HepG2 (cell line): ENCODE measurements around the gene RHBG. TPM values are rescaled to one million over a fixed set of nuclear protein-coding genes. Genes with fewer than 3 reads are reported as not detected.

Source experiments
- CREM ChIP-seq, 2 experiments: sonication (generic) in 1 of 2; formaldehyde crosslinking in 1 of 2; IDR thresholded peaks; 2 replicates each; pipeline versions ENCODE4 v1.4.0 to v1.6.1; 2016 to 2020; ENCODE audit warnings: antibody characterized with exemption in 1 of 2, mild to moderate bottlenecking in 1 of 2, missing genetic modification reagents in 1 of 2
- EP300 ChIP-seq, 3 experiments: sonication (generic) in 1 of 3; formaldehyde crosslinking in 1 of 3; IDR thresholded peaks; 2 replicates each; pipeline versions ENCODE4 v1.5.1 to v1.6.1; 2011 to 2020; ENCODE audit warnings: low read depth in 2 of 3, low read length in 2 of 3, borderline replicate concordance in 1 of 3, improper control_type of control experiment in 1 of 3, mild to moderate bottlenecking in 1 of 3, missing genetic modification reagents in 1 of 3, moderate library complexity in 1 of 3
- GTF3A ChIP-seq: sonication (generic); formaldehyde crosslinking; conservative IDR thresholded peaks from 2 replicates; pipeline ENCODE4 v1.4.0; 2020; ENCODE audit warnings: mild to moderate bottlenecking, missing genetic modification reagents
- MEIS1 ChIP-seq: sonication (generic); formaldehyde crosslinking; IDR thresholded peaks from 2 replicates; pipeline ENCODE4 v1.9.0; 2021; ENCODE audit warnings: mild to moderate bottlenecking, missing genetic modification reagents, moderate library complexity, borderline replicate concordance
- NFAT5 ChIP-seq: sonication (generic); formaldehyde crosslinking; IDR thresholded peaks from 2 replicates; pipeline ENCODE4 v1.4.0; 2020; ENCODE audit warnings: missing genetic modification reagents
- PRDM4 ChIP-seq: sonication (generic); formaldehyde crosslinking; IDR thresholded peaks from 2 replicates; pipeline ENCODE4 v1.9.0; 2021; ENCODE audit warnings: missing genetic modification reagents, borderline replicate concordance
- SIN3A ChIP-seq: IDR thresholded peaks from 2 replicates; pipeline ENCODE4 v1.6.1; 2011; ENCODE audit warnings: low read depth, mild to moderate bottlenecking, control low read depth, low read length, borderline replicate concordance
- TARDBP ChIP-seq: sonication (generic); formaldehyde crosslinking; IDR thresholded peaks from 2 replicates; pipeline ENCODE4 v1.8.0; 2022; ENCODE audit warnings: mild to moderate bottlenecking, missing genetic modification reagents
- TGIF2 ChIP-seq: IDR thresholded peaks from 2 replicates; pipeline ENCODE4 v1.6.1; 2016; ENCODE audit warnings: control low read depth, missing compliant biosample characterization
- ZNF138 ChIP-seq: sonication (generic); formaldehyde crosslinking; IDR thresholded peaks from 2 replicates; pipeline ENCODE4 v1.5.0; 2020; ENCODE audit warnings: mild to moderate bottlenecking, low read depth, missing genetic modification reagents
- ZNF362 ChIP-seq: sonication (generic); formaldehyde crosslinking; IDR thresholded peaks from 2 replicates; pipeline ENCODE4 v1.4.0; 2020; ENCODE audit warnings: missing genetic modification reagents, mild to moderate bottlenecking, borderline replicate concordance
- ZNF674 ChIP-seq: sonication (generic); formaldehyde crosslinking; IDR thresholded peaks from 2 replicates; pipeline ENCODE4 v1.5.0; 2020; ENCODE audit warnings: low read depth, mild to moderate bottlenecking, missing genetic modification reagents
- ZNF746 ChIP-seq: sonication (generic); formaldehyde crosslinking; IDR thresholded peaks from 2 replicates; pipeline ENCODE4 v1.8.0; 2022; ENCODE audit warnings: mild to moderate bottlenecking, missing genetic modification reagents
- ZNF788 ChIP-seq: sonication (generic); formaldehyde crosslinking; IDR thresholded peaks from 2 replicates; pipeline ENCODE4 v1.5.0; 2020; ENCODE audit warnings: mild to moderate bottlenecking, missing genetic modification reagents, borderline replicate concordance
- polyA plus RNA-seq, 8 experiments: library from polyadenylated mRNA; depleted of rRNA in 3 of 8; stranded (reverse) in 7 of 8; unstranded in 1 of 8; fragments of >200 nt; fragmentation: Illumina TruSeq in 4 of 8; extraction: Trizol in 4 of 8; gene quantifications; 2 replicates each; pipeline versions ENCODE4 v1.2.1 to v1.2.3, GENCODE V29; 2011 to 2016; ENCODE audit warnings: low read depth in 4 of 8, missing spikeins in 1 of 8, mixed read lengths in 1 of 8; ENCODE audit not compliant: insufficient read depth in 1 of 8
- total RNA-seq, 5 experiments: library from RNA; depleted of rRNA; stranded (reverse); fragments of >200 nt; fragmentation: Illumina TruSeq; extraction: Trizol; gene quantifications; 2 replicates each; pipeline ENCODE4 v1.2.3, GENCODE V29; 2016; ENCODE audit warnings: low read depth in 1 of 5

The RHBG gene
- total and polyA plus RNA-seq, 2 of the 13 experiments (the other 11 are each of a cell fraction or from before 2014, with no cell fraction given): 61.8 to 73.5 TPM

- TF ChIP-seq ZNF138 (CRISPR knock-in tag) (no peak; the same call in 1 of the 2 replicates), ZNF362 (CRISPR knock-in tag) (no peak), TGIF2 (no peak; the same call in 1 of the 2 replicates), ZNF788 (CRISPR knock-in tag) (0 out of 2 replicates have a peak, but pooled peaks have one; percentile 19), CREM (IDR thresholded peaks at IDR 0.05) (no peak), CREM (CRISPR knock-in tag; IDR thresholded peaks at IDR 0.05) (no peak), MEIS1 (no peak), SIN3A (peak; percentile 73; the same call in 1 of the 2 replicates), PRDM4 (CRISPR knock-in tag) (no peak), ZNF746 (CRISPR knock-in tag) (no peak), ZNF674 (CRISPR knock-in tag) (no peak), NFAT5 (CRISPR knock-in tag) (peak; percentile 97), EP300 (IDR thresholded peaks at IDR 0.05; ENCODE audit: low read depth in 2 of 2, low read length in 2 of 2) (no peak), EP300 (CRISPR knock-in tag; IDR thresholded peaks at IDR 0.05; ENCODE audit: borderline replicate concordance) (no peak), GTF3A (CRISPR knock-in tag) (no peak), TARDBP (CRISPR knock-in tag) (peak; percentile 22; the same call in 1 of the 2 replicates)
Measured at GRCh38 chr1:156368889-156369684, at the start of gene RHBG (continued).
